Activated naive CD4-positive, alpha-beta T cell treated with anti-CD3 and anti-CD28 coated beads for 36 hours (primary cell): ENCODE data around the gene ZNF607. TPM values are rescaled to one million over a fixed set of nuclear protein-coding genes. Genes with fewer than 3 reads are reported as not detected.
"Not testable (repeated sequence)": the region's sequence is repeated elsewhere in the genome, so short reads cannot be mapped to it uniquely, and the experiment has no call there.

Experiments
- CTCF ChIA-PET: fragments of 350-600 bp; sonication (Branson Sonifier 250); formaldehyde crosslinking; loops from one replicate; lab custom pipeline; 2021; ENCODE audit warnings: antibody characterized with exemption; lab: Charles Lee
- DNase-seq: peaks from one replicate; pipeline ENCODE4 v3.0.0-alpha.2; 2020
- H3K27ac Mint-ChIP-seq: one replicate; pipeline ENCODE4 v1.8.0; 2021; ENCODE audit warnings: mild to moderate bottlenecking, mixed read lengths
- H3K27me3 Mint-ChIP-seq: one replicate; pipeline ENCODE4 v1.8.0; 2021; ENCODE audit warnings: low read depth, mixed read lengths
- H3K36me3 Mint-ChIP-seq: one replicate; pipeline ENCODE4 v1.8.0; 2021; ENCODE audit warnings: low read depth, mixed read lengths
- H3K4me1 Mint-ChIP-seq: one replicate; pipeline ENCODE4 v1.8.0; 2021; ENCODE audit warnings: low read depth, mixed read lengths
- H3K4me3 Mint-ChIP-seq: one replicate; pipeline ENCODE4 v1.8.0; 2021; ENCODE audit warnings: mild to moderate bottlenecking, moderate library complexity, mixed read lengths
- H3K9me3 Mint-ChIP-seq: one replicate; pipeline ENCODE4 v1.8.0; 2021; ENCODE audit warnings: mixed read lengths
- intact Hi-C: fragments of 100-400 bp; cut with micrococcal nuclease; formaldehyde crosslinking; loops from one replicate; pipeline ENCODE4 v1.15.1; 2023
- total RNA-seq, 2 experiments: library from RNA; stranded (reverse); gene quantifications; one replicate each; pipeline ENCODE4 v1.2.3, GENCODE V29; 2021

ZNF607 gene
- total RNA-seq: 1 to 10 TPM; 3.4 to 4.1 TPM

DNA sequence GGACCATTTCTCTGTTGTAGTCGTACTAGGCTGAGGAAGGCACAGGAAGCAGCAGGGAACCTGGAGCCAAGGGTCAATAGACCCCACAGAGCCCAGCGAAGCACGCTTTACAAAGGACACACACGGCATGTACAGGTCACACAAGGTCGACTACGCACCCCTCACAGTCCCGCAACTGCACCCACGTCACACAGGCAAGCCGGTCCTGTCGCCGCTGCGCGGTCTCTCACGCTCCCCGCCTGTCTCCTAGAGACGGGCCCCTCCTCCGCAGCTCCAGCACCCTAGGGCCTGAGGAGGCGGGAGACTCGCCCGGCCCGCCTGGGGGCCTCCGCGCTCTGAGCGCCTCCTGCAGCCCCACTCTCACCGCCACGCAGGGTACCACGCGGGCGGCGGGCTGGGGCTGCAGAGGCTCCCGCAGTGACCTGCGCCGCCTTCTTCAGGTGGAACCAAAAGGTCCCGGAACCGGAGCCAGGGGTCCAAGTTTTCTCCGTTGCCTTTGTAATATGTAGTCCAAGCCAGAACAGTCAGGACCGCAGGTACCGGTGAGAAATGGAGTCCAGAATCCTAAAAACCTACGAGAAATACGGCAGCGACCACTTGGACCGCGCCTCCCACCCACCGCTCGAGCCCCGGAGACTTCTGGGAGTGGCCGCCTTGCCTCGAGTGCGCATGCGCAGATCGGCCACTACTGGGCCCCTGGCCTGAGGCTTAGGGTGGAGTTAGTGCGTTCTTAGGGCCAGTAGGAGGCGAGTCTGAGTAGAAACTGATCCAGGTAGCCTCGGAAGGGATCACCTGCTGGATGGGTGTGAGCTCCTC lies at the start of gene ZNF607:
TSS of gene ZNF607 (minus strand) at position 651 of the 816 bp plus-strand sequence. CDS start 8,143 bp downstream, outside the sequence.
- CTCF ChIA-PET: interaction anchor here (0.6 kb wide), 1 partner anchor 17 kb away, joined by 3 read pairs; no protein-coding TSS in a partner anchor
- no peaks in the 10 kb centered on the region for H3K27me3 Mint-ChIP-seq
- H3K9me3 Mint-ChIP-seq: peaks cover 13% of the 10 kb centered on the region
- DNase-seq: peak; percentile 86
- H3K4me3 Mint-ChIP-seq: peak within 1 kb of the TSS; percentile 81
- peaks cover 13% of the 10 kb centered on the region for H3K4me1 Mint-ChIP-seq
- H3K36me3 Mint-ChIP-seq: peaks cover 19% of the 10 kb centered on the region
- intact Hi-C loops: loop anchor here (1.0 to 2.0 kb wide), 2 partner anchors 60 to 65 kb away; partner anchors contain the start of genes ZFP30 and ZNF573
- H3K27ac Mint-ChIP-seq: peak within 1 kb of the TSS; percentile 84

DNA sequence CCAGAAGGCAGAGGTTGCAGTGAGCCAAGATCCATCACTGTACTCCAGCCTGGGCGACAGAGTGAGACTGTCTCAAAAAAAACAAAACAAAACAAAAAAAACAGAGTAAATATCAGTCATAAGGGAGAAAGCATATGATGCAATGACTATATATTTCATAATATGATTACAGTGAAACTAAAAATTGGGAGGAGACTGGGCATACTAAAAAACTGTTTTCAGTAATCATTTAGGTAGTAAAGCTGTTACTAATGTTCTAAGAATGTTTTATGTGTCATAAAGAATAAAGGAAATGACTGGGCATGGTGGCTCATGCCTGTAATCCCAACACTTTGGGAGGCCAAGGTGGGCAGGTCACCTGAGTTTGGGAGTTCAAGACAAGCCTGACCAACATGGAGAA lies 43.9 kb upstream of the ZNF607 start:
- peaks cover 77% of the 10 kb centered on the region for H3K36me3 Mint-ChIP-seq
- peaks cover 25% of the 10 kb centered on the region for H3K9me3 Mint-ChIP-seq
- CTCF ChIA-PET: no interaction called here
- H3K4me3 Mint-ChIP-seq: no peak overlapping the region
- H3K4me1 Mint-ChIP-seq: peaks cover 2% of the 10 kb centered on the region
- peak overlapping the region; percentile 70 for H3K27ac Mint-ChIP-seq
- intact Hi-C loops: loop anchor here (1.0 kb wide), 1 partner anchor 16 kb away; the partner anchor contains the start of gene ZNF573
- H3K27me3 Mint-ChIP-seq: no peaks in the 10 kb centered on the region
- peak; percentile 30 for DNase-seq

DNA sequence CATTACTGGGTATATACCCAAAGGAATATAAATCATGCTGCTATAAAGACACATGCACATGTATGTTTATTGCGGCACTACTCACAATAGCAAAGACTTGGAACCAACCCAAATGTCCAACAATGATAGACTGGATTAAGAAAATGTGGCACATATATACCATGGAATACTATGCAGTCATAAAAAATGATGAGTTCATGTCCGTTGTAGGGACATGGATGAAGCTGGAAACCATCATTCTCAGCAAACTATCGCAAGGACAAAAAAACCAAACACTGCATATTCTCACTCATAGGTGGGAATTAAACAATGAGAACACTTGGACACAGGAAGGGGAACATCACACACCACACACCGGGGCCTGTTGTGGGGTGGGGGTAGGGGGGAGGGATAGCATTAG lies 38.1 kb upstream of the ZNF607 start:
- CTCF ChIA-PET, H3K27ac Mint-ChIP-seq, intact Hi-C loops, H3K4me3 Mint-ChIP-seq, DNase-seq, H3K27me3 Mint-ChIP-seq, H3K4me1 Mint-ChIP-seq: not testable (repeated sequence)
- H3K36me3 Mint-ChIP-seq: peaks cover 71% of the 10 kb centered on the region
- H3K9me3 Mint-ChIP-seq: peaks cover 28% of the 10 kb centered on the region

DNA sequence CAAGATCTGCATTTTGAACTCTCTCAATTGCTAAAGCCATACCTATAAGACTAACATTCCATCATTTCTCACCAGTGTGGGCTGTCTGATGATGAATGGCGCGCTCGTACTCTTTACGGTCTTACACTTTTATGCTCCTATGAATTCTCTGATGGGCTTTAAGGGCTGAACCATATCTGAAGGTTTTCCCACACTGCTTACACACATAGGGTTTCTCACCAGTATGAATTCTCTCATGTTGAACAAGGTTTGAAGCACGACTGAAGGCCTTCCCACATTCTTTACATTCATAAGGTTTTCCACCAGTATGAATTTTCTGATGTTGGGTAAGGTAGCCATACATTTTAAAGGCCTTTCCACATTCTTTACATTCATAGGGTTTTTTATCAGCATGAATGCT lies 18.8 kb upstream of the ZNF607 start:
- no peak overlapping the region for H3K27ac Mint-ChIP-seq
- no peaks in the 10 kb centered on the region for H3K4me1 Mint-ChIP-seq
- intact Hi-C loops: no loop called here
- peaks cover 88% of the 10 kb centered on the region for H3K36me3 Mint-ChIP-seq
- CTCF ChIA-PET: no interaction called here
- no peaks in the 10 kb centered on the region for H3K27me3 Mint-ChIP-seq
- H3K4me3 Mint-ChIP-seq: no peak overlapping the region
- peaks cover 73% of the 10 kb centered on the region for H3K9me3 Mint-ChIP-seq
- no peak for DNase-seq

DNA sequence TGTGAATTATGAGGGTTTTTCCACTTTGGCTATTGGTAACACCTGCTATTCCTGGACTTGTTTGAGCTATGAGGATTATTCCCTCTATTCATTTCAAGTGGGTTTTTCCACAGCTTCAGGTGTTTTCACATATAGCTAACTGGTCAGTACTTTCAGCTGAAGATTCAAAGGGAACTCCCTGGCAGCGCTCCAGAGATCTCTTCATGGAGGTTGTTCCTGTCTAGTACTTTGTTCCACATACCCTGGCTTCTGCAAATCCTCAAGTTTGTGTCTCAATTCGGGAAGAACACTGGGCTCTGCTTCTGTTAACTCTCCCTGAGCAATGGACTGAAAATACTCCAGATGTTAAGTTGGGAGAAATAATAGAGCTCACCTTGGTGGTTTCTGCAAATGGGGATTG lies 5.6 kb upstream of the ZNF607 start:
- H3K27me3 Mint-ChIP-seq: no peaks in the 10 kb centered on the region
- no peak overlapping the region for H3K4me3 Mint-ChIP-seq
- no peak for DNase-seq
- peaks cover 11% of the 10 kb centered on the region for H3K9me3 Mint-ChIP-seq
- H3K27ac Mint-ChIP-seq: no peak overlapping the region
- CTCF ChIA-PET: no interaction called here
- H3K4me1 Mint-ChIP-seq: no peaks in the 10 kb centered on the region
- peaks cover 12% of the 10 kb centered on the region for H3K36me3 Mint-ChIP-seq
- intact Hi-C loops: no loop called here

DNA sequence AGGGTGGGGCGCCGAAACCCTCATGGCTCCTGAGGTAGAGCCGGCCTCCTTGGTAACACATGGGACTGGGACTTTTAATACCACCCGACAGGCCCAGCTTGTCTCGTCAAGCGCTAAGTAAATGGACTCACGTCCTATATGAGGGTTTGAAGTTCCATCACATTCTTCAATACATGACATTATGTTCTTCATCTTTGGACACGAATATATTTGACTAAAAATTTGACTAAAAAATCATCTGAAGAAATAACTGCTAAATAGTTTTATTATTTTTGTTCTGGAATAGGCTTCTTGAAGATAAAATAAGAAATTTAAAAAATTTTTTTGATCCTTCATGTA lies 335 bp upstream of the ZNF607 start:
- Mint-ChIP-seq H3K9me3 (peaks cover 13% of the 10 kb centered on the region), H3K36me3 (peaks cover 17% of the 10 kb centered on the region), H3K27ac (peak overlapping the region; percentile 84), H3K4me3 (peak overlapping the region; percentile 81), H3K27me3 (no peaks in the 10 kb centered on the region), H3K4me1 (peaks cover 13% of the 10 kb centered on the region)
- no peak for DNase-seq
- CTCF ChIA-PET: interaction anchor here (0.6 kb wide), 1 partner anchor 17 kb away, joined by 3 read pairs; no protein-coding TSS in a partner anchor
- intact Hi-C loops: loop anchor here (1.0 to 2.0 kb wide), 2 partner anchors 59 to 65 kb away; partner anchors contain the start of genes ZFP30 and ZNF573

DNA sequence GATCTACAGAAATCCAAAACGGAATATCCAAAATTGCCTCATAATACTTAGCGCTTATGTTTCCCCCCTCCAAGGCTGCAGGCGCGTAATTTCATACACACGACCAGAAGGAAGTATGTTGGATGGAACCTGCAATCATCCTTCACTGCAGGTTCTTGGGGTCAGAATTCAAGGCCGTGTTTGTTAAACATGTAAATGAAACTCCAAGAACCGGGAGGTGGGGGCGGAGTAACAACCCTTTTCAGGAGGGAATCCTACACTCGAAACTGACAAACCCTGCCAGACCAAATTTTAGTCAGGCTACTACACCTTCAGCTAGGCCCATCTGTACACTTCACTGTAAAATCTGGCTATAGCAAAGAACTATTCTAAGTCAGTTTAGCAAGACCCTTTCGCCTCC lies 1.3 kb downstream of the ZNF607 start:
- no peak for DNase-seq
- intact Hi-C loops: loop anchor here (2.0 kb wide), 1 partner anchor 64 kb away; the partner anchor contains the start of gene ZFP30
- CTCF ChIA-PET: no interaction called here
- Mint-ChIP-seq H3K27ac (no peak overlapping the region), H3K9me3 (peaks cover 12% of the 10 kb centered on the region), H3K4me3 (peak overlapping the region; percentile 81), H3K27me3 (no peaks in the 10 kb centered on the region), H3K4me1 (peaks cover 13% of the 10 kb centered on the region), H3K36me3 (peaks cover 22% of the 10 kb centered on the region)

DNA sequence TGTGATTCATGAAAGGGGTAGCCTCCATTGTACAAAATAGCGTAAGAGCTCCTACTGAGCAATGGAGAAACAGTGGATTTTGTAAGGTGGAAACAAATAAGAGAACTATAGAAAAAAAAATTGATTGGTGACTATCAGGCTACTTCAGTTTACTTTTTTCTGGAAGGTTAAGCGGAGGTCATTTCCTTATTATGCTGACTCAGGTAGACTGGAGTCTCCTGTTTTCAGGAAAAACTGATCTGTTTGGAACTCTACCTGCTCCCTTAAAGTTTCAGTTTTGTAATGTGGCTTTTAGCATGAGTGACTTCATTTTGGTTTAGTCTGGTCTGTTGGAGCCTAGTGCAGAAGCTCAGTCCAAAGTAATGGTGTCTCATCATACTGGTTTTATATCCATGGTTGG lies 3.4 kb downstream of the ZNF607 start:
- H3K9me3 Mint-ChIP-seq: peaks cover 20% of the 10 kb centered on the region
- DNase-seq: no peak
- peaks cover 36% of the 10 kb centered on the region for H3K36me3 Mint-ChIP-seq
- no peaks in the 10 kb centered on the region for H3K27me3 Mint-ChIP-seq
- H3K27ac Mint-ChIP-seq: no peak overlapping the region
- H3K4me3 Mint-ChIP-seq: no peak overlapping the region
- intact Hi-C loops: no loop called here
- CTCF ChIA-PET: no interaction called here
- peaks cover 13% of the 10 kb centered on the region for H3K4me1 Mint-ChIP-seq

DNA sequence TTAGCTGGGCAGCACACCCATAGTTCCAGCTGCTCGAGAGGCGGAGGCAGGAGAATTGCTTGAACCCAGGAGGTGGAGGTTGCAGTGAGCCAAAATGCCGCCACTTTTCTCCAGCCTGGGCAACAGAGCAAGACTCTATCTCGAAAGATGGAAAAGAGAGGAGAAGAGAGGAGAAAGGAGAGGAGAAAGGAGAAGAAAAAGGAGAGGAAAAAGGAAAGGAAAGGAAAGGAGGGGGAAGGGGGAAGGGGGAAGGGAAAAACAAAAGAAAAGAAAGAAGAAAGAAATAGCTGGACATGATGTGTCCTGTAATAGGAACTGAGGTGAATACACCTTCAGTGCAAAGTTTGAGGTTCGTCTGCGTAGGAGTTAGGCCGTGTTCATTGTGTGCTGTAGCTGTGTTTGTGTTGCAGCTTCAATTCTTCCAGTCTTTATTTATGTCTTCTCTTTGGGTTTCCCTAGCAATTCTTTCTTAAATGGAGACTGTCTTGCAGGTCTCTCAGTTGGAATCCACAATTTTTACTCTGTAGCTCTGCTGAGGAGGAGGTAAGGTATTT lies 13.4 kb downstream of the ZNF607 start:
- Mint-ChIP-seq H3K4me3 (no peak overlapping the region), H3K27ac (no peak overlapping the region), H3K9me3 (peaks cover 43% of the 10 kb centered on the region), H3K27me3 (no peaks in the 10 kb centered on the region), H3K36me3 (peaks cover 73% of the 10 kb centered on the region), H3K4me1 (no peaks in the 10 kb centered on the region)
- DNase-seq: no peak
- CTCF ChIA-PET: no interaction called here
- intact Hi-C loops: no loop called here

DNA sequence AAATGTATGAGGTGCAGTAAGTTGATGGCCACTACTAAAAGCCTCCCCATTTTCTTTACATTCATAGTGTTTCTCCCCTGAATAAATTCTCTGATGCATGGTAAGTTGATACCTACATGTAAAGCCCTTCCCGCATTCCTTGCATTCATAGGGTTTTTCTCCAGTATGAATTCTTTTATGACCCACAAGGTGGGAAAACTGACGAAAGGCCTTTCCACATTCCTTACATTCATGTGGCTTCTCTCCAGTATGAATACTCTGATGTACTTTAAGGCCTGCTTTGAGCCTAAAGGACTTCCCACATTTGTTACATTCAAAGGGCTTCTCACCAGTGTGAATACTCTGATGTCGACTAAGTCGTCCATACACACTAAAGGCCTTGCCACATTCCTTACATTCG lies 20.5 kb downstream of the ZNF607 start:
- no peaks in the 10 kb centered on the region for H3K27me3 Mint-ChIP-seq
- no peak overlapping the region for H3K27ac Mint-ChIP-seq
- H3K36me3 Mint-ChIP-seq: peaks cover 55% of the 10 kb centered on the region
- intact Hi-C loops: no loop called here
- no peak overlapping the region for H3K4me3 Mint-ChIP-seq
- no peak for DNase-seq
- no peaks in the 10 kb centered on the region for H3K4me1 Mint-ChIP-seq
- CTCF ChIA-PET: no interaction called here
- peaks cover 49% of the 10 kb centered on the region for H3K9me3 Mint-ChIP-seq

DNA sequence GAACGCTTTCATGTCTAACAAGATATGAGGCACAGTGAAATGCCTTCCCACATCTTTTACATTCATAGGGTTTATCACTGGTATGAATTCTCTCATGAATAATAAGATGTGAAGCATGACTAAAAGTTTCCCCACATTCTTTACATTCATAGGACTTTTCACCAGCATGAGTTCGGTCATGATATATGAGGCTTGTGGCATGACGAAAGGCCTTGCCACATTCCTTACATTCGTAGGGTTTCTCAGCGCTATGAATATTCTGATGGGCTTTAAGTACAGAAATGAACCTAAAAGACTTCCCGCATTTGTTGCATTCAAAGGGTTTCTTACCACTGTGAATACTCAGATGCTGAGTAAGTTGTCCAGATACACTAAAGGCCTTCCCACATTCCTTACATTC lies 21.3 kb downstream of the ZNF607 start:
- H3K27ac Mint-ChIP-seq: no peak overlapping the region
- no peaks in the 10 kb centered on the region for H3K27me3 Mint-ChIP-seq
- CTCF ChIA-PET: no interaction called here
- intact Hi-C loops: no loop called here
- no peak overlapping the region for H3K4me3 Mint-ChIP-seq
- DNase-seq: no peak
- peaks cover 51% of the 10 kb centered on the region for H3K36me3 Mint-ChIP-seq
- peaks cover 46% of the 10 kb centered on the region for H3K9me3 Mint-ChIP-seq
- H3K4me1 Mint-ChIP-seq: peaks cover 2% of the 10 kb centered on the region

DNA sequence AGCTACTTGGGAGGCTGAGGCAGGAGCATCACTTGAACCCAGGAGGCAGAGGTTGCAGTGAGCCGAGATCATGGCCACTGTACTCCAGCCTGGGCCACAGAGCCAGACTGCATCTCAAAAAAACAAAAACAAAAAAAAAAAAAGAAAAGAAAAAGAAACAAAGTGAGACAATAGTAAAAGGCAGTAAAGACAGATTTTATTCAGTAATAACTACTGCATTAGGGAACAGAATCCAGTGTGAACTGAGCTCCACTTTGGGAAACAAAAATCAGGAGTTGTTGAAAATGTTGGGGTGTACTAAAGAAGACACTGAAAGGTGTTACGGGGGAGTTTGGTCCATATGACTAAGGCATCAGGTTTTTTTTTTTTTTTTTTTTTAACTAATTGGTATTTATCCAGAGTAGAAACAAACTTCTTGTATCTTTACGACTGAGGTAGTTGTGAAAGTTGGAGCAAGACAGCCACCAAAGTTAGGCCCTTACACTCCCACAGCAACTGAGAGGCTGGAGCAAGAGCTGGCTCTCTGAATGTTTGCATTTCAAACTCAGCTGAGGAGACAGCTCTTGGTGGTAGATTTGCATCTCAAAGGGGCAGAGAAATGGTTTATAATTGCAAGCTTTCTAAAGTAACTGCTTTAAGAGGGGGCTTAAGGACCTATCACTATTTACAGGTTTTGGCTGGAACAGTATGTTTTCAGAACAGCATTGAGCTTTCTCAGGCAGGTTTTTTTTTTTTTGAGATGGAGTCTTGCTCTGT lies 24.2 kb downstream of the ZNF607 start:
- Mint-ChIP-seq H3K9me3 (peaks cover 38% of the 10 kb centered on the region), H3K27ac (no peak overlapping the region), H3K27me3 (no peaks in the 10 kb centered on the region), H3K4me1 (peaks cover 9% of the 10 kb centered on the region), H3K36me3 (peaks cover 42% of the 10 kb centered on the region), H3K4me3 (no peak overlapping the region)
- DNase-seq: no peak
- intact Hi-C loops: no loop called here
- CTCF ChIA-PET: interaction anchor here (0.6 to 0.7 kb wide), 3 partner anchors 219 to 1290 kb away, joined by 3 to 5 read pairs (median 3); no protein-coding TSS in a partner anchor
